A673 (cell line): Measurements from ENCODE around the gene OPN1SW.

Source experiments
- CTCF ChIP-seq: fragments of 300-800, 200-600 bp; sonication (generic); conservative IDR thresholded peaks from 2 replicates; pipeline ENCODE4 v1.5.1; 2017; ENCODE audit warnings: low read depth, mild to moderate bottlenecking, antibody characterized with exemption, low read length, moderate library complexity, mixed read lengths
- EZH2 ChIP-seq: fragments of 200-600 bp; sonication (generic); IDR thresholded peaks from 2 replicates; pipeline ENCODE4 v1.6.1; 2017; ENCODE audit warnings: borderline replicate concordance, low read depth, mild to moderate bottlenecking, mixed read lengths, antibody characterized with exemption, low read length; ENCODE audit not compliant: poor library complexity, severe bottlenecking

- TF ChIP-seq CTCF (no peak), EZH2 (no peak)
Observed at GRCh38 chr7:128811631-128812430, 36.2 kb upstream of the OPN1SW start.
